HFF-Myc (cell line): ENCODE data around the gene LCT.
"Not testable (repeated sequence)": the region's sequence is repeated elsewhere in the genome, so short reads cannot be mapped to it uniquely, and the experiment has no call there.

Source experiments
- DNase-seq: peaks from one replicate; pipeline ENCODE4 v3.0.0-alpha.2; 2011; ENCODE audit warnings: low read depth; ENCODE audit errors: extremely low read depth
- H3K4me3 ChIP-seq: replicated peaks from 2 replicates; pipeline ENCODE4 v1.5.1; 2011; ENCODE audit warnings: low read depth, mild to moderate bottlenecking, control low read depth, low read length
- TF ChIP-seq, protein P1 (sequence below): IDR thresholded peaks from 2 replicates; pipeline ENCODE4 v1.5.1; 2012; ENCODE audit warnings: mild to moderate bottlenecking, low read depth, low read length, control low read depth; ENCODE audit errors: missing control alignments

The LCT gene

DNA sequence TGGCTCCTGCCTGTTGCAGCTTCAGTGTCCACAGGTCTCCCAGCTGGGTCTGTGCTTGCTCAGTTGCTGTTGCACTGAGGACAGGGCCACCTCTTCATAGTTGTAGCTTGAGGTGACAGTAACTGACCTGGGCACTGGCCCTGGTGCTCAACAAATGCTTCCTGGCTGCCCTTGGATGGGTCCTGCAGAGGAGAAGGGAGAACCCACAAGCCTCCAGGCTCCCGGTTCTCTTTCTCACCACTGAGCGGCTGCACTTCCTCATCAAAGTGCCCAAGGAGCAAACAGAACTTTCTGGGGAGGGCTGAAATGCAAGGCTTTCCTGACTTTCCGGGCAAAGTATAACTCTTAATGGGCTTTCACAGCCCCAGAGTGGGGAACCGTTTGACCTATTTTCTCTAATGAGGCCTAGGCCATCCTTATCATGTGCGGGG is 38.7 kb downstream of the LCT start:
- no peak overlapping the region for H3K4me3 ChIP-seq
- TF ChIP-seq, protein P1, sequence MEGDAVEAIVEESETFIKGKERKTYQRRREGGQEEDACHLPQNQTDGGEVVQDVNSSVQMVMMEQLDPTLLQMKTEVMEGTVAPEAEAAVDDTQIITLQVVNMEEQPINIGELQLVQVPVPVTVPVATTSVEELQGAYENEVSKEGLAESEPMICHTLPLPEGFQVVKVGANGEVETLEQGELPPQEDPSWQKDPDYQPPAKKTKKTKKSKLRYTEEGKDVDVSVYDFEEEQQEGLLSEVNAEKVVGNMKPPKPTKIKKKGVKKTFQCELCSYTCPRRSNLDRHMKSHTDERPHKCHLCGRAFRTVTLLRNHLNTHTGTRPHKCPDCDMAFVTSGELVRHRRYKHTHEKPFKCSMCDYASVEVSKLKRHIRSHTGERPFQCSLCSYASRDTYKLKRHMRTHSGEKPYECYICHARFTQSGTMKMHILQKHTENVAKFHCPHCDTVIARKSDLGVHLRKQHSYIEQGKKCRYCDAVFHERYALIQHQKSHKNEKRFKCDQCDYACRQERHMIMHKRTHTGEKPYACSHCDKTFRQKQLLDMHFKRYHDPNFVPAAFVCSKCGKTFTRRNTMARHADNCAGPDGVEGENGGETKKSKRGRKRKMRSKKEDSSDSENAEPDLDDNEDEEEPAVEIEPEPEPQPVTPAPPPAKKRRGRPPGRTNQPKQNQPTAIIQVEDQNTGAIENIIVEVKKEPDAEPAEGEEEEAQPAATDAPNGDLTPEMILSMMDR: no peak
- no peak for DNase-seq

DNA sequence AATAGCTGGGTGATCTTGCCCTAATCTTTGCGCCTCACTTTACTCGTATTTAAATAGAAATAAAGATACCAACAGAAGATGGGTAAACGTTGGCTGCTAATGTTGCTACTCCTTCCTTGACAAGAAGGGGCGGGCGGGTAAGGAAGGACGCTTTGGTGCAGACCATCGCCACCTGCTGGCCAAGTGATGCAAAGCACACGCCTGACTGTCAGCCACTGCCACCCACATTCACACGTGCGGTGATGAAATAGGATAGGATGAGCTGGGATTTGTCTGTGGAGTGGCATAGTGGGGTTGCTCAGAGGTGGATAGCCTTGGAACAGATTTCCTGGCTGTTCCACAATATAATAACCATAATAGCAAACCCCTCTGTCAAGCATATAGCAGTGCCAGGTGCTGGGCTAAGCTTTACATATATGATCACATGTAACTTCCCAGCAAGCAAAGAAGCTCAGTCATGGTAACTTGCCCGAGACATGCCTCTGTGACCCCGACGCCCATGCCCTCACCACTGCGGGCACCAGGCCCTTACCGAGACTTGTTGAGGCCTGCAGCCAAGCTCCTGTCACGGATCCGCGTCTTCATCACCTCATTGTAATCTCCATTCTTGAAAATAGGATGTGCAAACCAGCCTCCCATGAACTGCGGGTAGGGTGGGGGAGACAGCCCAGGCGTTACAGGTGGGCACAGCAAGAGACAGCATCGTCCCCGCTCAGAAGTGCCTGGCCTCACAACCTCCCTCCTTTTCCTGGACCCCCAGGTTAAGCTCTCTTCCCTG is 39.3 kb downstream of the LCT start:
- TF ChIP-seq, protein P1: peak; percentile 97
- peak; percentile 47 for DNase-seq
- H3K4me3 ChIP-seq: no peak overlapping the region

DNA sequence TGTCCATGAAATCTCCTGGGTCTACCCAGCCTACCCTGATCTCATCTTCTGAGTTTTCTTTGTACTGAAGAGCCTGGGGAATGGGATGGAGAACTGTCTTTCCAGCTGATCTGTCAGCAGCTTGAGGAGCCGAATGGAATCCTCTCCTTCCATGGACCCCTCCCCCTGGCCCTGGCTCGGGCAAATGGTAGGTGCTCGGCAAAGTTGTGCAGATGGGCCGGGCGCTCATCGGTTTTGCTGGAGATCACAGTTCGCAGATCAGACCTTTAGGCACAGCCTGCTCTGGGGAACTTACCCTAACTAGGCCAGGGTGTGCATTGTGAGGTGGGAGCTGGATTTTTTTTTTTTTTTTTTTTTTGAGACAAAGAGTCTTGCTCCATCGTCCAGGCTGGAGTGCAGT is 40.4 kb downstream of the LCT start:
- TF ChIP-seq, protein P1: no peak
- no peak for DNase-seq
- H3K4me3 ChIP-seq: no peak overlapping the region

DNA sequence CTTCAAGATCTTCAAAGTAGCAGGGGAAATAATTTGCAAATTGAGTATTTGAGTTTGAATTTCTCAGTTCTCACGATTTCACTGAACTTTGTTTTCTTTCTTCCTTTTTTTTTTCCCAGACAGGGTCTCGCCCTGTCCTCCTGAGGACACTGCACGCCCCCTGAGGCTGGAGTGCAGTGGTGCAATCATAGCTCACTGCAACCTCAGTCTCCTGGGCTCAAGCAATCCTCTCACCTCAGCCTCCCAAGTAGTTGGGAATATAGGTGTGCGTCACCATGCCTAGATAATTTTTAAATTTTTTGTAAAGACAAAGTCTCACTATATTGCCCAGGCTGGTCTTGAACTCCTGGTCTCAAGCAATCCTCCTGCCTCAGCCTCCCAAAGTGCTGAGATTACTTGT is 41.3 kb downstream of the LCT start:
- DNase-seq: not testable (repeated sequence)
- TF ChIP-seq, protein P1: peak; percentile 13

DNA sequence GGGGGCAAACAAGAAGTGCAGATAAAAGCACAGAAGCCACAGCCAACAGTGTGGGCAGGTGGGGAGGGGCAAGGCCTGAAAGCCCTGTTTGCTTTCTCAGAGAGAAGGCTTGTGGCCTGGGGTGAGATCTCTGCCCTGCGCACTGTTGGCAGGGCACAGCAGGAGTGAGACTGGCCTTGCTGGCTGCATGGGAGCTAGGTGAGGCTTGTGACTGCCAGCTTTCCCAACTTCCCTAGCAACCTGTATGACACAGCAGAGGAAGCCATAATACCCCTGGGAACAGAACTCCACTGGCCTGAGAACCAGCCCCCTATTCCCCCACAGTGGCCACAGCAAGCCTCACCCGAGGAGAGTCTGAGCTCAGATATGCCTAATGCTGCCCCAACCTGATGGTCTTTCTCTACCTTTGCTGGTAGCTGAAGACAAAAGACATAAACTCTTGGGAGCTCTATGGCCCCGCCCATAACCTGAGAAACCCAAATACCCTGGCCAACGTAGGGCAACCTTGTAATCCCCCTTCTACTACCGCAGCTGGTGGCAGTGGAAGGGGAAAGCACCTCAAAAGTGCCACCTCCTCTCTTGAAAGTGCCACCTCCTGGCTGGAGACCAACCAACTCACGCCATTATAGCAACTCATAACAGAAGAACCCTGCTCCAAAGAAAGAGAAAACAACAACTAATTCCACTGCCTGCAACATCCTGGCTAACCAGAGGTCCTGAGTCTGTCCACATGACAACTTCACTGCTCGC is 44.4 kb downstream of the LCT start:
- no peak overlapping the region for H3K4me3 ChIP-seq
- TF ChIP-seq, protein P1: no peak
- no peak for DNase-seq

More for the DNA sequence above, 41.3 kb downstream of the LCT start:
- not testable (repeated sequence) for H3K4me3 ChIP-seq

DNA sequence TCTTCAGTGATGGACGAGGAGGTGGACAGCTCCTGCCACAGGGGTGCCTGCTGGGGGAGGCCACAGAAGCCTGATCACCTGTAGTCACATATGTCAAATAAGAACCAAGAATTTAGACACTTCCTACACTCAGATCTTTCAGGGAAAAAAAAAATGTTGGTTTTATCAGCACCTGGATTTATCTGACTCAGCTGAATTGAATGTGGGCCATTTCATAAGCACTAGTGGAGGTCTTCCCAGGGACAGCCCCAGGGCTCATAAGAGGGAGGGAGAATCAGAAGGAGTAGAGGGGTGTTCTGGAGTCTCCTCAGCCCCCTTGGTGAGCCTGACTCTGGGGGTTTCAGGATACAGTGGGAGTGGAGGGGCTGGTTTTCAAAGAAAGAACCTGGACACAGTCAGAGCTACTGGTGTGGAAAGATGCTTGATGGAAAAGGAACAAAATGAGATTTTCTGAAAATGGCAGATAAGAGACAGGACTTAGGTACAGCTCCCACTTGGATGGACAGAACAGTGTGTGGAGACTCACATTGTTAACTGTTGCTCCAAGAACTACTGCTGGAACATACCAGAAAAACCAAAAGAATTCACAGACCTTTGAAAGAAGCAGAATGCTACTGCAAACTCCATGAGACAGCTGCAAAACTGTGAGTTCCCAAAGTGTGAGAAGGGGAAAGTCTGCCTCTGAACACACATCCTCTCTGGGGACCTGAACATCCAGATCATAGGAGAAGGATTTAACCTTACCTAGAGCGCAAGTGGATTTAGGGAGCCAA is 45.4 kb downstream of the LCT start:
- TF ChIP-seq, protein P1: no peak
- no peak overlapping the region for H3K4me3 ChIP-seq
- no peak for DNase-seq
